ENCODE results near the gene ATP9A. TPM values are rescaled to one million over a fixed set of nuclear protein-coding genes. Genes with fewer than 3 reads are reported as not detected.
A peak's percentile ranks its signal among the peaks of the same experiment; 100 is the strongest.
"Not testable (repeated sequence)": the region's sequence is repeated elsewhere in the genome, so short reads cannot be mapped to it uniquely, and the experiment has no call there.

Gene ATP9A
- total RNA-seq, 1 experiment from 2014 or later: 7.3 TPM

GRCh38 chr20:51749674-51750036 lies 18.5 kb downstream of the ATP9A start:
- Mint-ChIP-seq H3K4me1 (ENCODE audit: insufficient read depth, unreplicated experiment) (peaks cover 26% of the 10 kb centered on the region), H3K36me3 (ENCODE audit: insufficient read depth, unreplicated experiment) (no peaks in the 10 kb centered on the region), H3K9me3 (ENCODE audit: unreplicated experiment) (no peaks in the 10 kb centered on the region), H3K27me3 (ENCODE audit: insufficient read depth, unreplicated experiment) (no peaks in the 10 kb centered on the region), H3K4me3 (ENCODE audit: unreplicated experiment) (no peak overlapping the region), H3K27ac (ENCODE audit: low read depth, unreplicated experiment) (peak overlapping the region; percentile 94)
- no TSS peak for BruUV-seq (replicated peaks)
- POLR2A ChIA-PET: interaction anchor here (0.5 to 2.0 kb wide), 9 partner anchors 8 to 791 kb away, joined by 3 to 10 read pairs (median 4); partner anchors contain the start of genes DPM1 and MOCS3
- intact Hi-C loops (cut with micrococcal nuclease): loop anchor here (5.0 kb wide), 1 partner anchor 52 kb away; no protein-coding TSS in a partner anchor
- no peak for TF ChIP-seq CTCF (IDR thresholded peaks at IDR 0.05; ENCODE audit: unreplicated experiment)
- CTCF ChIA-PET: interaction anchor here (0.7 to 1.9 kb wide), 10 partner anchors 9 to 762 kb away, joined by 3 to 10 read pairs (median 4); no protein-coding TSS in a partner anchor
- peak; percentile 67 for DNase-seq (ENCODE audit: unreplicated experiment)

GRCh38 chr20:51747182-51747911 lies 20.8 kb downstream of the ATP9A start:
- Mint-ChIP-seq H3K27ac (ENCODE audit: low read depth, unreplicated experiment) (no peak overlapping the region), H3K4me1 (ENCODE audit: insufficient read depth, unreplicated experiment) (peaks cover 25% of the 10 kb centered on the region), H3K27me3 (ENCODE audit: insufficient read depth, unreplicated experiment) (no peaks in the 10 kb centered on the region), H3K9me3 (ENCODE audit: unreplicated experiment) (no peaks in the 10 kb centered on the region), H3K4me3 (ENCODE audit: unreplicated experiment) (no peak overlapping the region), H3K36me3 (ENCODE audit: insufficient read depth, unreplicated experiment) (no peaks in the 10 kb centered on the region)
- BruUV-seq (replicated peaks): no TSS peak
- TF ChIP-seq CTCF (IDR thresholded peaks at IDR 0.05; ENCODE audit: unreplicated experiment): no peak
- intact Hi-C loops (cut with micrococcal nuclease): no loop called here
- CTCF ChIA-PET: interaction anchor here (0.7 kb wide), 1 partner anchor 321 kb away, joined by 3 read pairs; no protein-coding TSS in a partner anchor
- DNase-seq (ENCODE audit: unreplicated experiment): no peak
- POLR2A ChIA-PET: interaction anchor here (0.6 kb wide), 1 partner anchor 212 kb away, joined by 3 read pairs; no protein-coding TSS in a partner anchor

- intact Hi-C loops (cut with micrococcal nuclease): no loop called here
- ChIA-PET POLR2A (interaction anchor here (0.6 to 1.3 kb wide), 3 partner anchors 49 to 239 kb away, joined by 3 read pairs; no protein-coding TSS in a partner anchor), CTCF (interaction anchor here (1.0 kb wide), 3 partner anchors 22 to 373 kb away, joined by 3 to 4 read pairs (median 4); partner anchors contain the start of gene ATP9A)
- Mint-ChIP-seq H3K27me3 (ENCODE audit: insufficient read depth, unreplicated experiment) (no peaks in the 10 kb centered on the region), H3K4me3 (ENCODE audit: unreplicated experiment) (no peak overlapping the region), H3K4me1 (ENCODE audit: insufficient read depth, unreplicated experiment) (peaks cover 16% of the 10 kb centered on the region), H3K36me3 (ENCODE audit: insufficient read depth, unreplicated experiment) (no peaks in the 10 kb centered on the region), H3K27ac (ENCODE audit: low read depth, unreplicated experiment) (no peak overlapping the region), H3K9me3 (ENCODE audit: unreplicated experiment) (no peaks in the 10 kb centered on the region)
- BruUV-seq (replicated peaks): no TSS peak
- no peak for TF ChIP-seq CTCF (IDR thresholded peaks at IDR 0.05; ENCODE audit: unreplicated experiment)
- no peak for DNase-seq (ENCODE audit: unreplicated experiment)
Measured at GRCh38 chr20:51745804-51746203, 22.4 kb downstream of the ATP9A start.

- no peak for TF ChIP-seq CTCF (IDR thresholded peaks at IDR 0.05; ENCODE audit: unreplicated experiment)
- CTCF ChIA-PET: interaction anchor here (1.0 kb wide), 1 partner anchor 9 kb away, joined by 3 read pairs; no protein-coding TSS in a partner anchor
- POLR2A ChIA-PET: interaction anchor here (1.2 kb wide), 1 partner anchor 8 kb away, joined by 3 read pairs; no protein-coding TSS in a partner anchor
- H3K27me3 Mint-ChIP-seq (ENCODE audit: insufficient read depth, unreplicated experiment): no peaks in the 10 kb centered on the region
- intact Hi-C loops (cut with micrococcal nuclease): no loop called here
- H3K9me3 Mint-ChIP-seq (ENCODE audit: unreplicated experiment): no peaks in the 10 kb centered on the region
- BruUV-seq (replicated peaks): no TSS peak
- H3K4me3 Mint-ChIP-seq (ENCODE audit: unreplicated experiment): no peak overlapping the region
- H3K27ac Mint-ChIP-seq (ENCODE audit: low read depth, unreplicated experiment): no peak overlapping the region
- DNase-seq (ENCODE audit: unreplicated experiment): no peak
- H3K36me3 Mint-ChIP-seq (ENCODE audit: insufficient read depth, unreplicated experiment): no peaks in the 10 kb centered on the region
- peaks cover 8% of the 10 kb centered on the region for H3K4me1 Mint-ChIP-seq (ENCODE audit: insufficient read depth, unreplicated experiment)
Measured at GRCh38 chr20:51740838-51741237, 27.4 kb downstream of the ATP9A start.

- H3K27ac Mint-ChIP-seq (ENCODE audit: low read depth, unreplicated experiment); CTCF ChIA-PET; POLR2A ChIA-PET; DNase-seq (ENCODE audit: unreplicated experiment); H3K4me3 Mint-ChIP-seq (ENCODE audit: unreplicated experiment); H3K36me3 Mint-ChIP-seq (ENCODE audit: insufficient read depth, unreplicated experiment); BruUV-seq (replicated peaks); intact Hi-C loops (cut with micrococcal nuclease); H3K9me3 Mint-ChIP-seq (ENCODE audit: unreplicated experiment); H3K27me3 Mint-ChIP-seq (ENCODE audit: insufficient read depth, unreplicated experiment): not testable (repeated sequence)
- peaks cover 12% of the 10 kb centered on the region for H3K4me1 Mint-ChIP-seq (ENCODE audit: insufficient read depth, unreplicated experiment)
Measured at GRCh38 chr20:51740308-51740707, 27.9 kb downstream of the ATP9A start.

All from MCF 10A (cell line).